Bone marrow (tissue), 2 donors: ENCODE measurements around the gene BRCC3.

Source experiments
- DNase-seq, 2 donors: peaks; one replicate each; lab custom pipeline; 2025; lab: John Stamatoyannopoulos, UW

BRCC3 gene

GRCh38 chrX:155070975-155071693, at the start of gene BRCC3, which contains the start of the genes CMC4 and MTCP1:
Gene BRCC3 (plus strand): TSS chrX:155071508. CDS start chrX:155071528, 20 bp downstream.
Gene CMC4 (minus strand): TSS chrX:155071136. CDS start chrX:155064023, 7,113 bp downstream.
Gene MTCP1 (minus strand): TSS chrX:155071136. CDS start chrX:155066010, 5,126 bp downstream.
- peak; percentile 34 to 56 for DNase-seq

- DNase-seq, result no peak
Observed at GRCh38 chrX:155022585-155022984, 48.7 kb upstream of the BRCC3 start, which contains the start of gene F8. Gene F8 (minus strand): TSS chrX:155022723. CDS start chrX:155022552, 171 bp downstream.

GRCh38 chrX:155023907-155024833, 47.1 kb upstream of the BRCC3 start:
- DNase-seq, result no peak

GRCh38 chrX:155026420-155026726, 44.9 kb upstream of the BRCC3 start:
- no peak for DNase-seq

GRCh38 chrX:155026727-155027508, 44.4 kb upstream of the BRCC3 start, which contains the start of gene FUNDC2:
Gene FUNDC2 (plus strand): TSS chrX:155026844. CDS start chrX:155026939, 95 bp downstream.
- peak; percentile 76 to 84 for DNase-seq

- DNase-seq, result no peak
Observed at GRCh38 chrX:155027509-155028066, 43.7 kb upstream of the BRCC3 start.

GRCh38 chrX:155028129-155028528, 43.2 kb upstream of the BRCC3 start:
- no peak for DNase-seq

GRCh38 chrX:155028877-155029291, 42.4 kb upstream of the BRCC3 start:
- DNase-seq, result no peak

- no peak for DNase-seq
Observed at GRCh38 chrX:155031657-155032056, 39.7 kb upstream of the BRCC3 start.

GRCh38 chrX:155035688-155036087, 35.6 kb upstream of the BRCC3 start:
- no peak for DNase-seq

- DNase-seq, result no peak
Observed at GRCh38 chrX:155046129-155046810, 25.0 kb upstream of the BRCC3 start.

GRCh38 chrX:155046811-155047528, 24.3 kb upstream of the BRCC3 start:
- DNase-seq, result no peak

- DNase-seq, result no peak
Observed at GRCh38 chrX:155048977-155049619, 22.2 kb upstream of the BRCC3 start.

GRCh38 chrX:155052738-155053498, 18.4 kb upstream of the BRCC3 start:
- DNase-seq, result no peak

GRCh38 chrX:155053656-155054055, 17.7 kb upstream of the BRCC3 start:
- DNase-seq, result no peak

- no peak for DNase-seq
Observed at GRCh38 chrX:155054255-155054654, 17.1 kb upstream of the BRCC3 start.

- no peak for DNase-seq
Observed at GRCh38 chrX:155055494-155055893, 15.8 kb upstream of the BRCC3 start.

- DNase-seq, result no peak
Observed at GRCh38 chrX:155056471-155056870, 14.8 kb upstream of the BRCC3 start.
